HEK293 (cell line): Measurements from ENCODE around the gene SORL1.

Experiments
- CTCF ChIA-PET: fragments of 350-600 bp; formaldehyde crosslinking; extraction: SDS; loops from one replicate; lab custom pipeline; 2021; ENCODE audit warnings: antibody characterized with exemption; lab: Yijun Ruan, JAX
- POLR2A ChIA-PET: fragments of 300-600 bp; formaldehyde crosslinking; extraction: SDS; loops from one replicate; lab custom pipeline; 2020; ENCODE audit warnings: antibody characterized with exemption, inconsistent platforms; lab: Yijun Ruan, JAX
- H3K27ac ChIP-seq: fragments of 200-500 bp; sonication (Bioruptor generic); 2 replicates; pipeline ENCODE4 v1.5.1; 2014; ENCODE audit warnings: low read depth, low read length, control low read depth, inconsistent platforms; ENCODE audit errors: extremely low read depth
- H3K36me3 ChIP-seq, 2 experiments: fragments of 200-500 bp in 1 of 2; sonication (Bioruptor generic) in 1 of 2; 1 replicate in 1 of 2; 2 replicates in 1 of 2; pipeline ENCODE4 v1.5.1; 2014 to 2017; ENCODE audit warnings: inconsistent platforms in 2 of 2, low read length in 2 of 2; ENCODE audit not compliant: control insufficient read depth in 2 of 2, insufficient read depth in 1 of 2
- H3K4me1 ChIP-seq: fragments of 200-500 bp; sonication (Bioruptor generic); 2 replicates; pipeline ENCODE4 v1.5.1; 2014; ENCODE audit warnings: mild to moderate bottlenecking, low read length, inconsistent platforms; ENCODE audit not compliant: control insufficient read depth, insufficient read depth
- H3K4me3 ChIP-seq: 2 replicates; pipeline ENCODE4 v1.5.1; 2011; ENCODE audit warnings: low read depth, mild to moderate bottlenecking, control low read depth, low read length, moderate library complexity
- H3K9me3 ChIP-seq: fragments of 200-500 bp; sonication (Bioruptor generic); 2 replicates; pipeline ENCODE4 v1.5.1; 2014; ENCODE audit warnings: low read depth, low read length, inconsistent platforms; ENCODE audit not compliant: control insufficient read depth, insufficient read depth
- BCL11A ChIP-seq: fragments of 450-650 bp; formaldehyde crosslinking; IDR thresholded peaks from 2 replicates; pipeline ENCODE4 v1.5.1; 2016; ENCODE audit warnings: low read depth, missing biosample characterization, missing genetic modification characterization
- BCL11B ChIP-seq: fragments of 450-650 bp; formaldehyde crosslinking; IDR thresholded peaks from 2 replicates; pipeline ENCODE4 v1.5.1; 2016; ENCODE audit warnings: low read depth, missing biosample characterization, missing genetic modification characterization
- EGR2 ChIP-seq: fragments of 450-650 bp; formaldehyde crosslinking; IDR thresholded peaks from 2 replicates; pipeline ENCODE4 v1.5.1; 2016; ENCODE audit warnings: low read depth, missing biosample characterization, missing genetic modification characterization
- HIC1 ChIP-seq: fragments of 450-650 bp; formaldehyde crosslinking; IDR thresholded peaks from 2 replicates; pipeline ENCODE4 v1.5.1; 2016; ENCODE audit warnings: missing biosample characterization, missing genetic modification characterization
- HOXD13 ChIP-seq: sonication (generic); formaldehyde crosslinking; IDR thresholded peaks from 2 replicates; pipeline ENCODE4 v1.8.0; 2022; ENCODE audit warnings: missing genetic modification reagents, borderline replicate concordance
- KLF1 ChIP-seq: fragments of 450-650 bp; formaldehyde crosslinking; IDR thresholded peaks from 2 replicates; pipeline ENCODE4 v1.5.1; 2016; ENCODE audit warnings: missing biosample characterization, missing genetic modification characterization
- OSR2 ChIP-seq: fragments of 450-650 bp; formaldehyde crosslinking; IDR thresholded peaks from 2 replicates; pipeline ENCODE4 v1.5.1; 2016; ENCODE audit warnings: missing biosample characterization, missing genetic modification characterization
- RBAK ChIP-seq: fragments of 450-650 bp; formaldehyde crosslinking; IDR thresholded peaks from 2 replicates; pipeline ENCODE4 v1.5.1; 2016; ENCODE audit warnings: missing biosample characterization, missing genetic modification characterization
- SP3 ChIP-seq: fragments of 450-650 bp; formaldehyde crosslinking; IDR thresholded peaks from 2 replicates; pipeline ENCODE4 v1.5.1; 2016; ENCODE audit warnings: missing biosample characterization, missing genetic modification characterization
- SP7 ChIP-seq: fragments of 450-650 bp; formaldehyde crosslinking; IDR thresholded peaks from 2 replicates; pipeline ENCODE4 v1.5.1; 2016; ENCODE audit warnings: missing biosample characterization, missing genetic modification characterization
- ZBTB1 ChIP-seq: fragments of 450-650 bp; formaldehyde crosslinking; IDR thresholded peaks from 2 replicates; pipeline ENCODE4 v1.5.1; 2016; ENCODE audit warnings: missing biosample characterization, missing genetic modification characterization
- ZBTB11 ChIP-seq: fragments of 450-650 bp; formaldehyde crosslinking; conservative IDR thresholded peaks from 2 replicates; pipeline ENCODE4 v1.5.1; 2016; ENCODE audit warnings: low read depth, missing biosample characterization, missing genetic modification characterization
- ZFP41 ChIP-seq: fragments of 450-650 bp; formaldehyde crosslinking; IDR thresholded peaks from 2 replicates; pipeline ENCODE4 v1.5.1; 2016; ENCODE audit warnings: missing biosample characterization, missing genetic modification characterization, borderline replicate concordance
- ZNF24 ChIP-seq: fragments of 450-650 bp; formaldehyde crosslinking; IDR thresholded peaks from 2 replicates; pipeline ENCODE4 v1.5.1; 2016; ENCODE audit warnings: missing biosample characterization, missing genetic modification characterization
- ZNF311 ChIP-seq: fragments of 450-650 bp; formaldehyde crosslinking; IDR thresholded peaks from 2 replicates; pipeline ENCODE4 v1.5.1; 2017; ENCODE audit warnings: missing biosample characterization, missing genetic modification characterization, borderline replicate concordance
- ZNF501 ChIP-seq: fragments of 450-650 bp; formaldehyde crosslinking; IDR thresholded peaks from 2 replicates; pipeline ENCODE4 v1.5.1; 2016; ENCODE audit warnings: missing biosample characterization, missing genetic modification characterization
- ZNF571 ChIP-seq: fragments of 450-650 bp; formaldehyde crosslinking; IDR thresholded peaks from 2 replicates; pipeline ENCODE4 v1.5.0; 2017; ENCODE audit warnings: missing biosample characterization, missing genetic modification characterization
- ZNF610 ChIP-seq: fragments of 450-650 bp; formaldehyde crosslinking; IDR thresholded peaks from 2 replicates; pipeline ENCODE4 v1.5.1; 2016; ENCODE audit warnings: missing biosample characterization, missing genetic modification characterization, borderline replicate concordance
- ZNF629 ChIP-seq: fragments of 450-650 bp; formaldehyde crosslinking; IDR thresholded peaks from 2 replicates; pipeline ENCODE4 v1.5.1; 2017; ENCODE audit warnings: missing biosample characterization, missing genetic modification characterization
- ZNF776 ChIP-seq: fragments of 450-650 bp; formaldehyde crosslinking; IDR thresholded peaks from 2 replicates; pipeline ENCODE4 v1.5.0; 2017; ENCODE audit warnings: missing biosample characterization, missing genetic modification characterization, borderline replicate concordance
- ZNF843 ChIP-seq: fragments of 450-650 bp; formaldehyde crosslinking; IDR thresholded peaks from 2 replicates; pipeline ENCODE4 v1.5.1; 2016; ENCODE audit warnings: missing biosample characterization, missing genetic modification characterization
- TF ChIP-seq, protein P1 (sequence below): IDR thresholded peaks from 2 replicates; pipeline ENCODE4 v1.6.1; 2011; ENCODE audit warnings: mild to moderate bottlenecking, low read depth, low read length, borderline replicate concordance
- TF ChIP-seq, protein P2 (sequence below): fragments of 450-650 bp; formaldehyde crosslinking; IDR thresholded peaks from 2 replicates; pipeline ENCODE4 v1.5.1; 2016; ENCODE audit warnings: missing biosample characterization, missing genetic modification characterization

The SORL1 gene

DNA sequence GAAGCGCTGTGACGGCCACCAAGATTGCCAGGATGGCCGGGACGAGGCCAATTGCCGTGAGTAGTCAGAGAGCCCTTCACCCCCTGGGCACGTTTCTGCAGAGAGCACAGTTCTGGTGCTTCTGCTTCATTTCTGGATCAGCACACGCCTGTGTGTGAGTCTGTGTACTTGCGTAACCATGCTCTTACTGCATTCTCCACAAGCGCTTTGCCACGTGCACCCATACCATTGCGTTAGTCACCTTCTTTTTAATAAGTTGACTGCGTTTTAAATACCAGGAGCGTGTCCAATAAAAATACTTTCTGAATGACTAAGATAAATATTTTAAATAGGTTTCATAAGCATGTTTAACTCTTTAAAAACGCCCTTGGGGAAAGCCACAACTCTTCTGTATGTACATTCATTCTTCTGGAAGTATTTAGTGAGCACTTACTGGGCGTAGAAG lies 143.6 kb downstream of the SORL1 start:
- H3K36me3 ChIP-seq: peaks cover 0 to 10% of the 10 kb centered on the region in 2 experiments; a peak in 1 of 3 replicates
- TF ChIP-seq KLF1 (tag by site-specific recombination): no peak
- TF ChIP-seq OSR2: peak; percentile 50
- no peak for TF ChIP-seq ZNF571 (tag by site-specific recombination)
- TF ChIP-seq ZNF776 (tag by site-specific recombination): no peak
- TF ChIP-seq RBAK (tag by site-specific recombination): no peak
- TF ChIP-seq ZBTB11 (tag by site-specific recombination): no peak
- TF ChIP-seq ZNF501 (tag by site-specific recombination): no peak
- TF ChIP-seq HOXD13 (CRISPR knock-in tag): peak; percentile 82; the same call in 1 of the 2 replicates
- TF ChIP-seq ZNF629: peak; percentile 74
- no peak for TF ChIP-seq SP3 (tag by site-specific recombination)
- TF ChIP-seq HIC1 (tag by site-specific recombination): peak; percentile 35; the same call in 1 of the 2 replicates
- TF ChIP-seq, protein P1, sequence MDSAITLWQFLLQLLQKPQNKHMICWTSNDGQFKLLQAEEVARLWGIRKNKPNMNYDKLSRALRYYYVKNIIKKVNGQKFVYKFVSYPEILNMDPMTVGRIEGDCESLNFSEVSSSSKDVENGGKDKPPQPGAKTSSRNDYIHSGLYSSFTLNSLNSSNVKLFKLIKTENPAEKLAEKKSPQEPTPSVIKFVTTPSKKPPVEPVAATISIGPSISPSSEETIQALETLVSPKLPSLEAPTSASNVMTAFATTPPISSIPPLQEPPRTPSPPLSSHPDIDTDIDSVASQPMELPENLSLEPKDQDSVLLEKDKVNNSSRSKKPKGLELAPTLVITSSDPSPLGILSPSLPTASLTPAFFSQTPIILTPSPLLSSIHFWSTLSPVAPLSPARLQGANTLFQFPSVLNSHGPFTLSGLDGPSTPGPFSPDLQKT: no peak
- TF ChIP-seq, protein P2, sequence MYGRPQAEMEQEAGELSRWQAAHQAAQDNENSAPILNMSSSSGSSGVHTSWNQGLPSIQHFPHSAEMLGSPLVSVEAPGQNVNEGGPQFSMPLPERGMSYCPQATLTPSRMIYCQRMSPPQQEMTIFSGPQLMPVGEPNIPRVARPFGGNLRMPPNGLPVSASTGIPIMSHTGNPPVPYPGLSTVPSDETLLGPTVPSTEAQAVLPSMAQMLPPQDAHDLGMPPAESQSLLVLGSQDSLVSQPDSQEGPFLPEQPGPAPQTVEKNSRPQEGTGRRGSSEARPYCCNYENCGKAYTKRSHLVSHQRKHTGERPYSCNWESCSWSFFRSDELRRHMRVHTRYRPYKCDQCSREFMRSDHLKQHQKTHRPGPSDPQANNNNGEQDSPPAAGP (tag by site-specific recombination): 0 out of 2 replicates have a peak, but pooled peaks have one; percentile 21
- TF ChIP-seq BCL11B (tag by site-specific recombination): no peak
- no peak for TF ChIP-seq ZNF311 (tag by site-specific recombination)
- TF ChIP-seq SP7: 0 out of 2 replicates have a peak, but pooled peaks have one; percentile 24
- TF ChIP-seq EGR2 (tag by site-specific recombination): no peak
- TF ChIP-seq ZBTB1 (tag by site-specific recombination): no peak
- 0 out of 2 replicates have a peak, but pooled peaks have one; percentile 58 for TF ChIP-seq BCL11A
- 0 out of 2 replicates have a peak, but pooled peaks have one; percentile 11 for TF ChIP-seq ZNF843 (tag by site-specific recombination)
- TF ChIP-seq ZFP41: no peak
- 0 out of 2 replicates have a peak, but pooled peaks have one; percentile 45 for TF ChIP-seq ZNF24 (tag by site-specific recombination)
- TF ChIP-seq ZNF610 (tag by site-specific recombination): no peak
- H3K27ac ChIP-seq: no peak overlapping the region
- no peaks in the 10 kb centered on the region for H3K4me1 ChIP-seq
- no peaks in the 10 kb centered on the region for H3K9me3 ChIP-seq
- ChIA-PET POLR2A (no interaction called here), CTCF (no interaction called here)
- no peak overlapping the region for H3K4me3 ChIP-seq
